GM19467 (cell line): ENCODE results near the gene FANCE.

Source experiments
- ATAC-seq: cut with Tn5 transposase; IDR thresholded peaks from one replicate; pipeline ENCODE4 v1.9.1; 2021; ENCODE audit warnings: mild to moderate bottlenecking, moderate library complexity; ENCODE audit not compliant: unreplicated experiment

FANCE gene, protein sequence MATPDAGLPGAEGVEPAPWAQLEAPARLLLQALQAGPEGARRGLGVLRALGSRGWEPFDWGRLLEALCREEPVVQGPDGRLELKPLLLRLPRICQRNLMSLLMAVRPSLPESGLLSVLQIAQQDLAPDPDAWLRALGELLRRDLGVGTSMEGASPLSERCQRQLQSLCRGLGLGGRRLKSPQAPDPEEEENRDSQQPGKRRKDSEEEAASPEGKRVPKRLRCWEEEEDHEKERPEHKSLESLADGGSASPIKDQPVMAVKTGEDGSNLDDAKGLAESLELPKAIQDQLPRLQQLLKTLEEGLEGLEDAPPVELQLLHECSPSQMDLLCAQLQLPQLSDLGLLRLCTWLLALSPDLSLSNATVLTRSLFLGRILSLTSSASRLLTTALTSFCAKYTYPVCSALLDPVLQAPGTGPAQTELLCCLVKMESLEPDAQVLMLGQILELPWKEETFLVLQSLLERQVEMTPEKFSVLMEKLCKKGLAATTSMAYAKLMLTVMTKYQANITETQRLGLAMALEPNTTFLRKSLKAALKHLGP

DNA sequence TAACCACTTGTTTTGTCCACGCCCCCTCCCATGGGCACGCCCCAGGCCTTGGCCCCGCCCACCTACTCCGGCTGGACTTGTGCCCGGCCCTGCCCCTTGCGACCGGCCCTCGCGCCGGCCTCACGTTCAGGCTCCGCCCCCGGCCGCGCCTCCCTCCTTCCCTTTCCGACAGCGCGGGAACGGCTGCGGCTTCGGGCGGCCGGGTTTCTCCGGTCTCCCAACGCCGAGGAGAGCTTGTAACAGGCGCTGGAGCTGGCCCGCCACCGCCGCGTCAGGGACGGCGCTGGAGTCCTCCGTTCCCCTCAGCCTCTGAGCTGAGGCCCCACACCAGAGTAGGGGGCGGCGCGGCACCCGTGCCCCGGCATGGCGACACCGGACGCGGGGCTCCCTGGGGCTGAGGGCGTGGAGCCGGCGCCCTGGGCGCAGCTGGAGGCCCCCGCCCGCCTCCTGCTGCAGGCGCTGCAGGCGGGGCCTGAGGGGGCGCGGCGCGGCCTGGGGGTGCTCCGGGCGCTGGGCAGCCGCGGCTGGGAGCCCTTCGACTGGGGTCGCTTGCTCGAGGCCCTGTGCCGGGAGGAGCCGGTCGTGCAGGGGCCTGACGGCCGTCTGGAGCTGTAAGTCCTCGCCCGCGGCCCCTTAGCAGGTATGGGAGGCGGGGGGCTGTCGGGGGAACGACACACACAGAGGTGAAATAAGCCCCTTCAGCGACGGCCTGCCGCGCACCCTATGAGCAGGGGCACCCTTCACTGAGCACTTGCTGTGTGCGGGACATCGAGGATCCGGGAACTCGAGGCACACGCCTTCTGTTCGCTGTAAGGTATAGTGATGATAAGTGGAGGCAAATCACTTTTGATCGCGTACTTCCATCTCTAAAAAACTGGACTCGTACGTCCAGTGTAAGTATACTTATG, at the start of gene FANCE:
TSS of gene FANCE (plus strand) at position 156 of the 908 bp plus-strand sequence. CDS start at position 364, 208 bp downstream.
- ATAC-seq = peak; percentile 90

DNA sequence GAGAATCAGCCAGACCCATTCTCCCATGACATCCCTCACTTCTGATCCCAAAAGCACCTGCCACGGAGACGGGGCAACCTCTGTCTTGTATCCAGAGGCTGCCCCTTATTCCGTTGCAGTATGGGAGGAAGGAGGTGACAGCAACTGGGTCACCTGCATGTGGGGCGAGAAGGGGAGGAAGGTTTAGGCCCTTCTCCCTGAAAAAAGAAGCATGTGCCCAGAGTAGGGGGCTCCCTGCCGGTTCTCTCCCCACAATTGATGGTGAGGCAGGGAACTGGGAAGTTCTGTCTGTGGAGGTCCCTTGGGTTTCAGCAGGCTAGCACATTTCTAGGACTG, 49.3 kb upstream of the FANCE start:
- no peak for ATAC-seq

DNA sequence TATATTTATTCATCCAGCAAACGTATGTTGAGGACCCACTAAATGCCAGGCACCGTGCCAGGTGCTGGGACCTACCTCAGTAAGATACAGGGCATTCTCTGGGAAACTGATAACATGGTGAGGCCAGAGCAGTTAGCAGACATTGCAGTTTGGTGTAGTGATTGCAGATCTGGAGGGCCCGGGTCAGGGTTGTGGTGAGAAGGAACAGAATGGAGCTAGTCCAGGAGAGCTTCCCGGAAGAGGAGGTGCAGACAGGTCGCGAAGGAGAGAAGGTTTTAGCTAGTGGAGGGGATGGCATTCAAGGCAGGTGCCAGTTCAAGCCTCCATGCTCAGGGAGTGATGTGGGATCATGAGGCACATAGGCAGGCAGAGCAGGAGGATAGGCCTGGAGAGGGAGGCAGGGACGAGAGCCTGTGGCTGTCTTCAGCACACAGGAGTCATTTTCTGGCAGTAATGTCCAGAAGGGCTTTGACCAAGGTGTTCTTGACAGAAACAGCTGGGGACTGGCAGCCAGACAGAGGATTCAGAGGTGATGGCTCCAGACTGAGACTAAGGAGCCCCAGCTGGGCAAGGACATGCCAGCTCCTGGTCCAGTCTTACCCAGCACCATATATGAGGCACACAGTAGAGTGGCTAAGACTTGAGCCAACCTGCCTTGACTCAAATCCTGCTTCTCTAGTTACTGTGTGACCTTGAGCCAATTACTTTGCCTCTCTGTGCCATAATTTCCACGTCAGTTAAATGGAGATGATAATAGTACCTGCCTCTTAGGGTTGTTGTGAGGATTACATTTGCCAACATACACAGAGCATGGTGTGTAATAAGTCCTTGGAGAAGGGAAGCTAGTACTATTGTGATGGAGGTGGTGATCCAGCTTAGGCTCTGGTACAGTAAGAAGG, 48.3 kb upstream of the FANCE start:
- no peak for ATAC-seq

GRCh38 chr6:35406711-35407485, 45.2 kb upstream of the FANCE start:
- ATAC-seq = no peak

- no peak for ATAC-seq
These were observed 42.9 kb upstream of the FANCE start for GRCh38 chr6:35409245-35409644.

- no peak for ATAC-seq
These were observed 42.0 kb upstream of the FANCE start for GRCh38 chr6:35410131-35410530.

DNA sequence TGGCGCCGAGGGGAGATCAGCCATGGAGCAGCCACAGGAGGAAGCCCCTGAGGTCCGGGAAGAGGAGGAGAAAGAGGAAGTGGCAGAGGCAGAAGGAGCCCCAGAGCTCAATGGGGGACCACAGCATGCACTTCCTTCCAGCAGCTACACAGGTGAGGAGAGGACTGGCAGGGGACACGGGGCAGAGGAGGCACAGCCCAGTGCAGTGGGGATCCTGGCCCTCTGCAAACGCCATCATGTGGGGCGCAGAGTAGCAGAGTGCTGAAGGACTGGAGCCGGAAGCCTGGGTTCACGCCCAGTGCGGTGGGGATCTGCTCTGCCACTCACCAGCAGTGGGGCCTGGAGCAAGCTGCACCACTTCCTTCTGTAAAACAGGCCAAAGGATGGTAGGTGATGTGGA, 41.1 kb upstream of the FANCE start:
- no peak for ATAC-seq

GRCh38 chr6:35412102-35412501, 40.0 kb upstream of the FANCE start:
- no peak for ATAC-seq

- ATAC-seq = no peak
These were observed 38.2 kb upstream of the FANCE start for GRCh38 chr6:35413911-35414310.

GRCh38 chr6:35415065-35415891, 36.9 kb upstream of the FANCE start:
- ATAC-seq = no peak

GRCh38 chr6:35417979-35418661, 34.0 kb upstream of the FANCE start:
- no peak for ATAC-seq

DNA sequence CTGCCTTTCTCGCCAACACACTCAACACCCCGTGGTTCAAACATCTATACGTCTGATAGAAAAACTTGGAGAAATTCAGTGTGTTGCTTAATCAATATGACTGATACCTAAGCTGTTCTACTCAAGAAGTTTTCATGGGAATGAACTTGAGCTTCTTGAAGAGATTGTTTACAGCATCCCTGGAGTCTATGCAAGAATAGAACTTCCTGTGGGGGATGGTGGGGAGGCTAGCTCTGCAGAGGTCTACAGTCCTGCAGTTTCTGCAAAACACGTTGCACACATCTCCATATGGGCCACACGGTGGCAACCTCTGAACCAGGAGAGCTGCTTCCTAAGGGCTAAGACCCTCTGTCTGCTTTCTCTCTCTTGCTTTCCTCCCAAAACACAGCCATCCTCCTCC, 32.7 kb upstream of the FANCE start:
- ATAC-seq = no peak

GRCh38 chr6:35419961-35420360, 32.2 kb upstream of the FANCE start:
- no peak for ATAC-seq

DNA sequence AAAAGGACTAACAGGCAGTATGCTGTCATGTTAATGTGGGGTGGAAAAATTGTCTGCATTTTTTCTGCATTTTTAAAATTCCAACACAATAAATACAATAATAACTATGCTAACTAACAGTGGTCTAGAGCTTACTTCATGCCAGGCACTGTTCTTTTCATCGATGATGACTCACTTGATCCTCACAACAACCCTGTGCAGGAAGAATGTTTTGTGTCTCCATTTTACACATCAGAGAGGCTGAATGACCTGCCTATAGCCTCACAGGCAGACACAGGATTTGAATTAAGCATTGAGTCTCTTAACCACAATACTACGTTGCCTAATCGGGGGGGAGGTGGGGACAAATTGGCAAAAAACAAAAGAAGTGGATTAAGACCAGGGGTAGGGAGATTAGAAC, 26.9 kb upstream of the FANCE start:
- no peak for ATAC-seq

DNA sequence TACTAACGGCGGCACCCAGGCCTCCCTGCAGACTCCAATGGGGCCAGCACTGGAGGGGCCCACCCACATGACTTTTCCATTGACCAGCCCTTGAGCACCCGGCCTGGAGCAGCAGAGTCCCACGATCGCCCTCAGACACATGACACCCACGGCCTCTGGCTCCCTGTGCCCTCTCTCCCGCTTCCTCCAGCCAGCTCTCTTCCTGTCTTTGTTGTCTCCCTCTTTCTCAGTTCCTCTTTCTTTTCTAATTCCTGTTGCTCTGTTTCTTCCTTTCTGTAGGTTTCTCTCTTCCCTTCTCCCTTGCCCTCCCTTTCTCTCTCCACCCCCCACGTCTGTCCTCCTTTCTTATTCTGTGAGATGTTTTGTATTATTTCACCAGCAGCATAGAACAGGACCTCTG, 26.1 kb upstream of the FANCE start:
- no peak for ATAC-seq

DNA sequence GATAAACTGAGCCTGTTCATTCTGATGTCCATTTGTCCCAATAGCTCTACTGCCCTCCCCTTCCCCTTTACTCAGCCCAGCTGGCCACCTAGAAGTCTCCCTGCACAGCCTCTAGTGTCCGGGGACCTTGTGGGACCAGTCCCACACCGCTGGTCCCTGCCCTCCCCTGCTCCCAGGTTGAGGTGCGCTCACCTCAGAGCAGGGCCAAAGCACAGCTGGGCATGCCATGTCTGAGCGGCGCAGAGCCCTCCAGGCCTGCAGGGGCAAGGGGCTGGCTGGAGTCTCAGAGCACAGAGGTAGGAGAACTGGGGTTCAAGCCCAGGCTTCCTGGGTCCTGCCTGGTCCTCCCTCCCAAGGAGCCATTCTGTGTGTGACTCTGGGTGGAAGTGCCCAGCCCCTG, 24.7 kb upstream of the FANCE start:
- ATAC-seq = no peak

DNA sequence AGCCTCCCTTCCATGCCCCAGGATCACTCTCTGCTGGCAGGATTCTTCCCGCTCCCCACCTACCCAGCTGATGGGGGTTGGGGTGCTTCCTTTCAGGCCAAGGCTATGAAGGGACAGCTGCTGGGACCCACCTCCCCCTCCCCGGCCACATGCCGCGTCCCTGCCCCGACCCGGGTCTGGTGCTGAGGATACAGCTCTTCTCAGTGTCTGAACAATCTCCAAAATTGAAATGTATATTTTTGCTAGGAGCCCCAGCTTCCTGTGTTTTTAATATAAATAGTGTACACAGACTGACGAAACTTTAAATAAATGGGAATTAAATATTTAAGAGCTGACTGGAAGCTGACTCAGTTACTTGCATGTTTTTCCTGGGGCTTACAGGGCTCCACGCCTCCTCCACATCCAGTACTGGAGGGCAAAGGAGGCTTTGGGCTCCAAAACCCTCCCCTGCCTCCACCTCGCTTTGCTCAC, 24.3 kb upstream of the FANCE start:
- ATAC-seq = no peak

- no peak for ATAC-seq
These were observed 23.6 kb upstream of the FANCE start for GRCh38 chr6:35428421-35429149.
